ENCODE measurements around the gene PTH1R.

The PTH1R gene

DNA sequence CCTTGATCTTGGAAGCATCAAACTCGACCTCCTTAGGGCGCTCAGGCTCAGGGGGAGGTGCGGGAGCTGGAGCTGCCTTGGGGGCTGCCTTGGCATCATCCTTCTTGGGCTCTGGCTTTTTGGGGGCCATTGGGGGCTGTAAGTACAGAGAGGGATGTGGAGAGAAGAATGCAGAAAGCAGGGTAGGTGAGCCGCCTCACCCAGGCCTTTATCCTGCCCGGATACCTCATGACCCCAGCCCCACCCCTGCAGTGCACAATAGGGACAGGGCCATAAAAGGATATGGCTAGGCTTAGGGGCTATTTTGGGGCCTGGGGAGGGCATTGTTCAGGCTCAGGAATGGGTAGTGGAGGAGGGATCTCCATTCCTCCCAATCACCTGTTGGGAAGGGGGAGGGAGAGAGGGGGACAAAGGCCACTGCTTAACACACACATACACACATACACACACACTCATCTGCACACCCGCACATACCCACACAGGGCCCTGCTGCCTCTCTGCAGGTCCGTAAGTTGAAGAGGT, 14.2 kb upstream of the PTH1R start, which contains the start of gene MYL3:
MYL3 (minus strand) TSS at position 184 of the 522 bp plus-strand sequence; CDS start at position 130, 54 bp downstream.
- no peak for DNase-seq (ENCODE audit: low read depth in 1 of 2, low spot score in 1 of 2)

DNA sequence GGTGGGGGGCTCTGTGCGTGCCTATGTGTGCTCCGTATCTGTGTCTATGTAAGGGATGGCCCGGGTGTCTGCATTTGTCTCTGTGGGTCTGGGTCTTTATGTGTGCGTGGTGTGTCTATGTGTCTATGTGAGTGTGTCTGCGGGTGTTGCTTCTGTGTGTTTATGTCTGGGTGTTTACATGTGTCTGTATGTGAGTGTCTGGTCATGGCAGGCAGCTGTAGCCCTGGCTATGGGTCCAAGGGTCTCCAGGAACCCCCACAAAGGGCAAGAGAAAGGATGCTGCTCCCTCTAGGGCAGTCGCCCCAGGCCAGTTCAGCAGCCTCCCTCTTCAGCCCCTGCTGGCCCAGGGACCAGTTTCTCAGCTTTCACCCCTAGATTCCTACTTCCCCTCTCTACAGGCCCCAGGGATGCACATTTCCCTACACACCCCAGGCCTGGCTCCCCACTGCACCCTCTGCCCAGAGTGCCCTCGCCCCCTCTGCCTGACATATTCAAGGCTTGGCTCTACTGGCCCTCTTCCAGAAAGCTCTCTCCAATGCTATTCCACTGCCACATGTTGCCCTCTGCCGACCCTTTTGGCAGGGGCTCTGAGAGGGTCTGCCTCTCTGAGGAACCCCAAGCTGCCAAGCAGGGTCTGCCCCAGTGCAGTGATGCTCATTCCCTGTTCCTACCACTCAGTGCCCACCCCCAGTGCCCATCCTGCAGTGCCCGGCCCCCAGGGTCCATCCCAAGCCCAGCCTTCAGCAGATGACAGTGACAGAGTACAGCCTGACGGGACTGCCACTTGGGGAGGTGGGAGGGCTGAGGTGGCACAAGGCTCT, 13.2 kb upstream of the PTH1R start:
- no peak for DNase-seq (ENCODE audit: low read depth in 1 of 2, low spot score in 1 of 2)

DNA sequence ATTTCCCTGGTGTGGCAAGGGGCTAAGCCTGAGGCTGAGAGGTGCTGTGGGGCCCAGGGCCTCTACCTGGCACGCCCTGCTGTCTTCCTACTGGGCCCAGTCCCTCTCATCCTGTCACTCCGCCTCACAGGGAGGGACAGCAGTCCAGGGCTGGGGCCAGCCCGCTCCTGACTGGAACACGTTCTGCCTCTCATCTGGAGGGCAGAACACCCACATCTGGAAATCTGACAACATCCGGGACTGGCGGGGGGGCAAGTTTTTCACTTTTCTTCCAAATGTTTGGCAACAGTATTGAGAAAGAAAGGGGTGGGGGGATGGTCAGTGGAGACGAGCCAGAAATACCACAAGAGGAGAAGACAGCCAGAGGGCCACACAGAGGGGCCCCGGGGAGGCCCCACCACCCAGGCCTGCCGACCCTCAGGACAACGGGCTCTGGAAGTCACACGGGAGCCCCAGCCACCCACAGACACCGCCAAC, 12.5 kb upstream of the PTH1R start:
- DNase-seq (ENCODE audit: low read depth in 1 of 2, low spot score in 1 of 2) = no peak

DNA sequence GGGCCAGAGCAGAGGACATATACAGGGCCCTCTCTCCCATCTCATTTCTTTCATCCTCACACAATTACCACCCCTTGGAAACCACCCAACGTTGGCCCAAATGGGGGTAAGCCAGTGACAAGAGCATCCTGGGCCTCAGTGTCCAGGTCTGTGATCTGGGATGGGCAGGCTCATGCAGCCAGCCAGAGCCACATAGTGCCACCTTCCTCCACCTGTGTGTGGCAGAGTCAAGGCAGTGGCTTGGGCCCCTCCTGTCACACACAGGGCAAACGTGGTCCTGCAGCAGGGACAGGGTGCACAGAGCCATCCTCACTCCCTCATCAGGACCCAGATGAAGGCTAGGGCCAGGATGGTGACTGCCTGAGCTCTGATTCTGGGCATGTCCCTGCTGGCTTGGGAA, 12.0 kb upstream of the PTH1R start:
- no peak for DNase-seq (ENCODE audit: low read depth in 1 of 2, low spot score in 1 of 2)

DNA sequence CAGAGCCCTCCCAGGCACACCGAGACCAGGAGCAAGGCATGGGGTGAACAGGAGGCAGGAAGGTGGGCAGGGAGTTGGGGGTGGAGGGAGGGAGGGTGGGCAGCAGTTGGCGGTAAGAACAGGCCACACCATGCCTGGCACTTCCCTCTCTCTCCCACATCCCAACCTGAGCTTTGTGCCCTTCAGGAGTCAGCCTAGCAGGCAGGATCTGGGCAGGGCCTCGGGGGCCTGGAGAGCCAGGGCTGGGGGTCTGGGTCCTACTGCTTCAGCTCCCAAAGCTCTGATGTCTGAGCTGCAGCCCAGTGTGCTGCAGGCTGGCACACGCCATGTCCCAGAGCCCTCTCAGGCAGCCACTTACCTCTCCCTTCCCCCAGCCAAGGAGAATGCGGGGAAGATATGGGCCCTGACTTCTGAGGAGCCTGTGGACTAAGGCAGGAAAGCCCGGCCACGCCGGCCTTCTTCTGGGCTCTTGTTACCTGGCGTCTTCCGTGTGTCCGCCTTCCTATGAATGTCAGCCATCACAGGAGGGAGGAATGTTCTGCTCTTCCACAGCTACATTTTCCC, 11.4 kb upstream of the PTH1R start:
- DNase-seq (ENCODE audit: low read depth in 1 of 2, low spot score in 1 of 2) = no peak

DNA sequence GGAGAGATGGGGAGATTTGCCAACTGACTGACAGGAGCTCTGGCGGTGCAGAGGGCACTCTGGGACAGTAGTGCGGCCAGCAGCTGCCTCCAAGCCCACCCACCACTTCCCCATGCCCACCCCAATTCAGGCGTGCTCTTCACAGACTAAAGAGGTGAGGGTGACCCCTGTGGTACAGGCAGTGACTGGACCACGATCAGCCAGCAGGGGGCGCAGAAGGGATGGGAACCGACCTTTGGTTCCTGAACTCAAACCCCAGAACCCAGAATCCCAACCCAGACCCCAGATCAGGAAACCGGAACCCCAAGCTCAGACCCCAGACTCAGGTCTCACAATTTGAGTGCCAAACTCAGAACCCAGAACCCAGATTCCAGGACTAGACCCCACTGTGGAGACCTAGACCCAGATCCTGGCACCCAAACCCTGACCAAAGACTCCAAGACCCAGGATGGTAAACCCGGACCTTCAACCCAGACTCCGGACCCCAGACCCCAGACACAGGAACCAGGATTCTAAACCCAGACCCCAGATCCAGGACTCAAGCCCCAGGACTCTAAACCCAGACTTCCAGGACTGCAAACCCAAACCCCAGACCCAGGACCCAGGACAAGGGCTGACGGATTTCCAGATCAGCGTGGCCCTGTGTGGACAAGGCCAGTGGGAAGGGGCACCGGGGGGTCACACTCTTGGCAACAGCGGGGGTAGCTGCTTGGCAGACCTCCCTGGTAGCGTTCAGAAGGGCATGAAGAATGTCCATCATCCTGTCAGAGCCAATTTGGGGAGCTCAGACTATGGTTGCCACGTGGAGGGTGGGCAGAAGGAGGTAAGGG, 10.6 kb upstream of the PTH1R start:
- peak; percentile 59 to 78 for DNase-seq (ENCODE audit: low read depth in 1 of 2, low spot score in 1 of 2)

DNA sequence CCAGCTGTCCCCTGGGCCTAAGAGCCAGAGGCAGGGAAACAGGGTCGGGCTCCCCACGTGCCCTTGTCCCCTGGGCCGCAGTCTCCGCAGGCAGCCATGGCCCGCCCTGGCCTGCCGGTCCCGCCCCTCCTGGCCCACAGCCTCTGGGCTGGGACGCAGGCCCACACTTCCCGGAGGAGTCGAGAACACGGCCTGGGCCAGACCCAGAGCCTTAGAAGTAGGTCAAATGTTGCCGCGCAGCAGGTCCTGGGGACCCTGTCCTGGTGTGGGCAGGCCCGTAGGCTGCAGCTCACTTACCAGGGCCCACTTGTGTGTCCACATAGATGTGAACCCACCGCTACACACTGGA, 10.0 kb upstream of the PTH1R start:
- DNase-seq (ENCODE audit: low read depth in 1 of 2, low spot score in 1 of 2) = no peak

DNA sequence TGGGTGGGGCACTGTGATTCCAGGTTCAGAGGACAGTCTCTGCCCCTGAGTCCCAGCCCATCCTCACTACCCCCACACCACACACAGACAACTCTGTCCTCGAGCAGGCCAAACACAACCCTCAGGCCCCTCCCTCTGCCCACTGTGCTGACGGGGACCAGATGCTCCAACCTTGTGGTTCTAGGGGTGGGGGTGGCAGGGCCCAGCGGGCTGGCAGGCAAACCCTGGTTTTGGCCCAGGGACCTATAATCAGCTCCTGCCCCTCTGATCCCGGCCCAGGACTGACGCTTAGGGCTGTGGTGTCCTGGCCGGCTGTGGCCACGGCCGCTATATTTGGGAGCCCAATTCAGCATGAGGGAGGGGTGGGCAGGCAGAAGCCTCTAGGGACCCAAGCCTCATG, 9.2 kb upstream of the PTH1R start:
- DNase-seq (ENCODE audit: low read depth in 1 of 2, low spot score in 1 of 2) = no peak

DNA sequence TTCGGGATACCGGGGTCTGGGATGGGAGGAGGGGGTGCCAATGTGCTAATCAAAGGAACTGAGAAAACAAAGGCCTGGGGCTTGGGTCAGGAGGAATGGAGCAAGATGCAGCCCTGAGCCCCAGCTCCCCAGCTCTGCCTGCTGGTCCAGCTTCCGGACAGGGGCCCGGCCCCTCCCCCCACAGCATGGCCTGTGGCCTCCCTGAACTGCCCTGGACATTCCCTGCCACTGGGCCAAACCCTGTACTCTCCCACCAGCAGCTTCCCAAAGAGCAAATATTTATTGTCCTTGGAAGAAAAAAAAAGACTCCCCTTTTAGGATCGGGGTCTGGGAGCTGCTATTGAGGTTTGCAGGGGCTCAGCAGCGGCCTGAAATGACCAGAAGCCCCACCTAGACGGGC, 8.6 kb upstream of the PTH1R start:
- DNase-seq (ENCODE audit: low read depth in 1 of 2, low spot score in 1 of 2) = no peak

DNA sequence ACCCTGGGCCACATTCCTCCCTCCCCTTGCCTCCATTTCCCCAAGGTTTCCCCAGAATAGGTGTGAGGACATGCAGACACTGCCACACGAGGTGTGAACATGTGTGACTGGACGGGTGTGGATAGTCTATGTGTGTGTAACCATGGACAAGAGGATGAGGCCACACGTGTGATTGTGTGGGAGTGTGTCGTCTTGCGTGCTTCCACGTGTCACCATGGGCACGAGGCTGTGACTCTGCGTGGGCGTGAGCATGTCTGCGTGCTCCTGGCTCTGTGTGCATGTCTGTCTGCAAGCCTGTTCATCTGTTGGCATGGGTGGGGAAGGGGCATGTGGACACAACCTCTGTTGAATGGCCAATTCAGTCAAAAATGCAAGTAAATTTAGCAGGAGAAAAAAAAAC, 8.1 kb upstream of the PTH1R start:
- DNase-seq (ENCODE audit: low read depth in 1 of 2, low spot score in 1 of 2) = no peak

DNA sequence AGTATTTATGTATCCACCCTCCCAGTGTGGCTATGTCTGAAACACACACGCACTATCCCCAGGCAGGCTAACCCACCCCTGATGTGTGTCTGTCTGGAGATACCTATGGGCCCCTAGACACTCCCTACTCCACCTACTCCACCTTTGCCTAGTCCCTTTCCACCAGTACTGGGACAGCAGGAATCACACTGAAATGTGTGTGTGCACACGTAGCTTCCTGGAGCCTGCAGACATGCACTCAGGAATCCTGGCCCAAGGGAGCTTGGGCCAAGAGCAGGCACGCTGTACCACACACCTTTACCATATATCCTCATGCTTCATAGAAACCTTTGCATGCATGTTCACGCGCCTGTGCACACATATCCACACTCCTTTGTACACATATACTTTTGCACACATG, 6.9 kb upstream of the PTH1R start:
- DNase-seq (ENCODE audit: low read depth in 1 of 2, low spot score in 1 of 2) = no peak

DNA sequence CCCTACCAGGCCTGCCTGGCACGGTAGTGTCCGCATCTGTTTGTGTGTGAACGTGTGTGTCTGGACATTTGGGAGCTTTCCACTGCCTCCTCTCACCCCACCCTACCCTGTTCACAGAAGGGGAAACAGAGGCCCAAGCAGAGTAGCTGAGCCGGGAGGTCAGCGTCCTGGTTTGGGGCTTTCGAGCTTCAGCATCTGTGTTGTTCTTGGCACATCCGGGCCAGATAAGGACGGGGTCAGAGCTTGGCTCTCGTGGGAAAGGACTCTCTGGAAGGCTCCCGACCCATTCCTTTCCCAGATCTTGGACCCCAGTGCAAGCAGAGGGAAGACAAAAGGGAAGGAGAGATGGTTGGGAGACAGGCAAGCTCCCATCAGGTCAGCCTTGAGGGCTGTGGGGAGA, 6.3 kb upstream of the PTH1R start:
- DNase-seq (ENCODE audit: low read depth in 1 of 2, low spot score in 1 of 2) = no peak

DNA sequence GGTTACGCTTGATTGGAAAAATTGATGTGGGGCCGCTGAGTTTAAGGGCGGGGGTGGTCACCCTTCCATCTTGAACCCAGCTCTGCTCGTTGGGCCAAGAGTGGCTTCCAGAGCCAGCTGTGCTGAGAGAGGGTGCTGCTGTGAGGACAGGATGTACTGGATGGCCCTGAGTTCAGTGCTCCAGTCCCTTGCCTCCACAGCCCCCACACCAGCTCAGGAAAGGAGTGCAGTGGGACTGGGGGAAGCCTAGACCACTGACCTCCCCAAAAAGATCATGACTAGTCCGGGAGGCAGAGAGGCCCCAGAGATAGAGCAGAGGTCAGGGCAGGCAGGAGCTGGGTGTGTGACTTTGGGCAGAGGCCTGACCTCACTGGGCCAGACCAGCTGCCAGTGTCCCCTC, 4.0 kb upstream of the PTH1R start:
- DNase-seq (ENCODE audit: low read depth in 1 of 2, low spot score in 1 of 2) = no peak

DNA sequence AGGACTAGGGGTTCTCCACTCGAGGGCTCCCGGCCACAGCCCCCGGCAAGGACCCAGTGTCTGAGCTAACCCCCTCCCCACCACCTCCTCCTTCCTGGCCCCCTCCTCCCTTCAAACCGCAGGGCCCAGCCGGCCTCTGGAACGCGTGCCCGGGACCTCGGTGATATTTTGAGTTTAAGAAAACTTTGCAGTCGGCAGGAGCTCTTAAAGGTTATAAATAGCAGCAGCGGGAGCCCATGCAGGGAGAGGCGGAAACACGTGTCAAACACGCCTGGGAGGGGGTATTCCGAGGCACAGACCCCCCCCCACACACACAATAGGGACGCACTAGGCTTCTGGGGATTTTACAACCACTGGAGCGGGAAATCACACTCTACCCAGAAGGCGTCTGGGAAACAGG, 3.1 kb upstream of the PTH1R start:
- no peak for DNase-seq (ENCODE audit: low read depth in 1 of 2, low spot score in 1 of 2)

DNA sequence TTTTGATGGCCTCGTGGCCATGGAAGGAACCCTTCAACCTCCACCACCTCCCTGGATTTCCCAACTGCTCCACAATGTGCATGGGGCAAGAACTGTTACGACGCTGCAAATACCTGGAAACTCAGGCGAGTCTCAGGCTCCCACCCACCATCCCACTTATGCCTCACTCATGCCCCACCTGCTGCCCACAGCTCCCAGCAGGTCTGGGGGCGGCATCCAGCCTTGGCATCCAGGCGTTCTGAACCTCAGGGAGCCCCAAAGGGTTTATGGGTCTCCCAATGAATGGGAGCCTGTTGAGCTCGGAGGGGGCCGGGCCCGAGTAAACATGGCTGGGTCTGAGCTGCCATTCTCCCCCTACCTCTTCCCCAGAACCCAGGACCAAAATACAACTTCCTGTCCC, 2.0 kb upstream of the PTH1R start:
- no peak for DNase-seq (ENCODE audit: low read depth in 1 of 2, low spot score in 1 of 2)

DNA sequence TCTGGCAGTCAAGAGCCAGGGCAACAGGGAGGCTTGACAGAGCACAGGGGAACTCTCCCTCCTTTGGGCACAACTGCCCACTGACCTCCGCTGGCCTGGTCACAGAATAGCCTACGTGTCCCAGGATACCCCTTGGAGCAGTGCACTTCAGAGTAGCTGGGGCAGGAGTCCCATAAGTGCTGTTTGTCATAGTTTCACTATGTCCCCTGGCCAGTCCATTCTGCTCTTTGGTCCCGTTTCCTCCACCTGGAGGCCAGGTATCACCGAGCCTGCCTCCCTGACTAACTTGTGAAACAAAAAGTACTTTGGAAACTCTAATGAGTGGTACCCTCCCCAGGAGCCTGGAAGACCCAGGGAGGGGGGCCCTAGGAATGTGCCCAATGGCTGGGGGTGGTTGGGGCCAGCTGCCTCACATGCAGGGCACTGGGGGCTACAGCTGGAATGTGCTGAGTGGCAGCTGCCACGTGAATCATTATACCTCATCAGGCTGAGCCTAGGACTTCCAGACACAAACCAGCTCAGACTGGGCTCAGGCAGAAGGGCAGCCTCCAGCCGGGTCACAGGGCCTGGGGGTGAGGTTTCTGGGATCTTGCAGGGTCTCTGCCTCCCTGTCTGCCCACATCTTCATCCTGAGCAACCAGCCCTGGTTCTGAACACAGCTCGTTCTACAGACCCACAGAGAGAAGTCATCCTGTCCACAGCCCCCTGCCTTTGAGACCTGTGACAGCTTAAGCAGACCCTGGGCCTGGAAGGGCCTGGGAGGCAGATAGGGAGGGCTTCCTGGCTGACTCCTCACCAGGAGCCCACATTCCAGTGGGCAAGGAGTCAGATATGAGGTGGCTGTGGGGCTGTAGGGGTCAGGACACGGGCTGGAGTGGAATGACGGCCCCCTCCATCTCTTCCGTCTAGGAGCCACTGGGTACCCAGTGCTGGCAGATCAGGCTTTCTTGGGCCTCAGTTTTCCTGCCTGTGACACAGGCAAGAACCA, 914 bp upstream of the PTH1R start:
- no peak for DNase-seq (ENCODE audit: low read depth in 1 of 2, low spot score in 1 of 2)

DNA sequence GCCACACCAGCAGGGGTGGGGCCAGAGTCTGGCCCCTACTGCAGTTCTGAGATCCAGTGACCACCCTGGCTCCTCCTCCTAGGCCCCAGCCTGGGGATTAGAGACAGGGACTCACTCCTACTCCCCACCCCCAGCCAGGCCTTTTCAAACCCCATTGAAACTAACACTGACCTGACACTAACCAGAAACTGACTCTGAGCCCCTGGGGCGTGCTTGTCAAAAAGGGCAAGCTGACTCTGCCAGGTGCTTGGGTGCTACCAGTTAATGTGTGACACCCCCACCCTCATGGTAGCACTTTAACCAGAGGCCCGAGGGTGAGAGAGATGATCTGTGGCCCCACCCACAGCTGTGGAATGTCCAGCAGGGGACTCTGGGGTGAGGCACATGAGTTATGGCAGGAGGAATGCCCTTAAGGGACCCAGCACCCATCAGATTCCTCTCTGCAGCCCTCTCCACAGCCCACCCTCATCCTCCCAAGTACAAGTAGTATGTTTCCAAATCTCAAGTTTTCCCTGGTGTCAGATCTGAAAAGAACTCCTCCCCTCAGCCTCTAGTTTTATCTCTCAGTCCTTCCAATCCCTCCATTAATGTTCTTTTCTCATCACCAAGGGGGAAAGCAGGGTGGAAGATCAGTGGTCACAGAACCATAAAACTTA, 1.4 kb downstream of the PTH1R start:
- DNase-seq (ENCODE audit: low read depth in 1 of 2, low spot score in 1 of 2) = no peak

DNA sequence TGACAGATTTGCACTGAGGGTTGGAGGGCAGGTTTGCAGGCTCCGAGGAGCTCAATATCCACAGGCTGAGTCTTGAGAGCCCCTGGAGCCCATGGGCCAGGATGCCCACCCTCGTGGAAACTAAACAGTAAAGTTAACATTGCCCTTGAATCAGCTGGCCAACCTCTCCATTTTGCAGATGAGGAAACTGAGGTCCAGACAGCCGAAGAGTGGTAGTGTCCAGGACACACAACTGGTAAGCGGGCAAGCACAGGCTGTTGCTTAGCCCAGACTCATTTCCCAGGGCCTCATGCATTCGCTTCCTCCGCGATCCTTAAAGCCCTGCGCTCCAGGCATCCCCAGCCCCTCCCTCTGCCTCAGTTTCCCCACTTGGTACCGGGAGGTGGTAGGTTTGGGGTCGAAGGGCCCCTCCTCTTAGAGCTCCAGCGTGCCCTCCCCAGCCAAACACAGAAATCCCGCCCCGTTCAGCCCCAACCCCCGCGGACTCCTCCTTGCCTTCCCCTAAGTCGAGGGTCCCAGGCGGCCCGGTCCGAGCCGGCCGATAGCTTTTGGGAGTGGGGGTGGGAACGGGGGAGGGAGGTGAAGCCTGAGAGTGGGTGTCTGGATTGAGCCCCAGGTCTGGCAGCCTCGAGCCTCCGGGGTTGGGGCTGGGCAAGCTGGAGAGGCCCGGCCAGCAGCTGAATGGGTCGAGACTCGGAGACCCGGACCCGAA, 3.5 kb downstream of the PTH1R start:
- DNase-seq (ENCODE audit: low read depth in 1 of 2, low spot score in 1 of 2) = no peak

DNA sequence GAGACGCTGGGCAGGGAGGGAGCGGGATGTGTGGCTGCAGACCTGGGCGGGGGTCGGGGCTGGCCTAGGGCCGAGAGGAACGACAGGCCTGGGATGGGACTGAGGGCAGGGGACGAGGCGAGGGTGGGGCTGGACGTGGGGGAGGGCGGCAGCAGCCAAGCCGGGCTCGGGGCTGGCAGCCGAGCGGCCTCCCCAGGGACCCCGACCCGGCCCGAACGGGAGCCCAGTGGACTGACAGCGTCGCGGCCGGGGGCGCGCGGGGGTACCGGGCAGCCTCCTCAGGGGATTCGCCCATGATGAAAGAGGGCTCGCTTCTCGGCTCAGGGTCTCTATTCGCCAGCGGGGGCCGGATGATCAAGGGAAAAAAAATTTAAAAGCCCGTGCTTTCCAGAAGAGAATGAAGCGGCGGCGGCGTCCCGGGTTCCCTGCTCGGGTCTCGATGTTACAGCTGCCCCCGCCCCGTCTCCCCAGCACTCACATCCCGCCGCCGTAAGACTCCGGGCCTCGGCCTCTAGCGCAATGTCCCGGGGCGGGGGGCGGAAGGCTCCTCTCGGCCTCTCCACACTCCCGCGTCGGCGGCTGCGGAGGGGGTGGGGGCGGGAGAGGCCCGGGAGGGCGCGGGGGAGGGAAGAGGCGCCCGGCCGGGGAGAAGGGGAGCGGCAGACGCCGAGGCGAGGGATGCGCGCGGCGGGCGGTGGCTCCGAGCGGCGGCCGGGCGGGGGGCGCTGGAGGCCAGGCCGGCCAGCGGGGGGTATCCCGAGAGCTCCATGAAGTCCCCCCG, 4.3 kb downstream of the PTH1R start:
- no peak for DNase-seq (ENCODE audit: low read depth in 1 of 2, low spot score in 1 of 2)
